Fibroblast of mammary gland (primary cell): ENCODE results near the gene WFDC8.

Experiments
- DNase-seq: peaks from one replicate; pipeline ENCODE4 v3.0.0-alpha.2; 2010; ENCODE audit warnings: low read depth
- H3K4me3 ChIP-seq: 2 replicates; pipeline ENCODE4 v1.5.1; 2011; ENCODE audit warnings: low read depth, mild to moderate bottlenecking, low read length, moderate library complexity; ENCODE audit not compliant: control insufficient read depth
- CTCF ChIP-seq: conservative IDR thresholded peaks from 2 replicates; pipeline ENCODE4 v1.5.1; 2011; ENCODE audit warnings: low read depth, low read length, inconsistent platforms; ENCODE audit not compliant: control insufficient read depth, insufficient read depth

WFDC8 gene

GRCh38 chr20:45509091-45509490 lies 70.0 kb downstream of the WFDC8 start:
- H3K4me3 ChIP-seq, result no peak overlapping the region
- no peak for TF ChIP-seq CTCF
- DNase-seq, result no peak

DNA sequence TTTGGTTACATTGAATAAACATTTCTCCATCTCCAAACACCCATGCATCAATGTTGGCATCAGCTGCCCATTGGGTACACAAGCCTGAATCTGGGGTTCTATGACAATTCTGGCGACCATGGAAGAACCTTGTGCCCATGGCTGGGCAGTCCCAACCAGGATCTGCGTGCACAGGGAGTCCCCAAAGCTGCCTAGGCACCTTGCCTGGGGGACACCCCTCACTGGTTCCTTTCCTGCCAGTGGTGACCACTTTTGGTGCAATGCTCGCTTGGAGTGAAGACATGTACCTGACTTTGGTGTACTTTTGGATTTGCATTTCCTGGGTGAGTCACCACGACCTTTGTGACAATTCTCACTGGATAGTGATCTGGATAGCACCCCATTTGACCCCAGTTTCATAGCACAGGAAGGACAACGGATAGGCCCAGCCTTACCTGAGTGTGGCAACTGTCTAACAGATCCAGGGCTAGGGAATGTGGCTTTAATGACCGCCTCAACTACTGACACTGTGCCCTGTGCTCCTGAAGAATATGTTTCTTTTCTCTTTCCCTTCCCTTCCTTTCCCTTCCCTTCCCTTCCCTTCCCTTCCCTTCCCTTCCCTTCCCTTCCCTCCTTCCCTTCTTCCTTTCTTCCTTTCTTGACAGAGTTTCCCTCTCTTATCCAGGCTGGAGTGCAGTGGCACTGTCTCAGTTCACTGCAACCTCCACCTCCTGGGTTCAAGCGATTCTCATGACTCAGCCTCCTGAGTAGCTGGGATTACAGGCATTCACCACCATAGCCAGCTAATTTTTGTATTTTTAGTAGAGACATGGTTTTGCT lies 70.8 kb downstream of the WFDC8 start:
- no peak overlapping the region for H3K4me3 ChIP-seq
- TF ChIP-seq CTCF, result no peak
- DNase-seq, result no peak

GRCh38 chr20:45507011-45507820 lies 71.9 kb downstream of the WFDC8 start:
- H3K4me3 ChIP-seq, result no peak overlapping the region
- no peak for TF ChIP-seq CTCF
- no peak for DNase-seq

- no peak for TF ChIP-seq CTCF
- H3K4me3 ChIP-seq, result no peak overlapping the region
- no peak for DNase-seq
Observed at GRCh38 chr20:45506398-45506797, 72.7 kb downstream of the WFDC8 start.

- no peak overlapping the region for H3K4me3 ChIP-seq
- no peak for TF ChIP-seq CTCF
- no peak for DNase-seq
Observed at GRCh38 chr20:45503403-45503802, 75.7 kb downstream of the WFDC8 start.

- no peak overlapping the region for H3K4me3 ChIP-seq
- no peak for TF ChIP-seq CTCF
- DNase-seq, result no peak
Observed at GRCh38 chr20:45502561-45502960, 76.5 kb downstream of the WFDC8 start.
